CD4-positive, alpha-beta T cell treated with Interleukin-2 at 100 ng/mL for 4 hours (primary cell): Measurements from ENCODE around the gene ATXN10.

ENCODE experiments used
- DNase-seq: peaks from one replicate; pipeline ENCODE4 v3.0.0-alpha.2; 2020; ENCODE audit warnings: low spot score

ATXN10 gene

GRCh38 chr22:45859231-45860161 is 187.9 kb downstream of the ATXN10 start:
- no peak for DNase-seq

GRCh38 chr22:45860201-45860600 is 188.6 kb downstream of the ATXN10 start:
- DNase-seq: no peak

- no peak for DNase-seq
Measured at GRCh38 chr22:45861259-45861658, 189.6 kb downstream of the ATXN10 start.

- peak; percentile 64 for DNase-seq
Measured at GRCh38 chr22:45863981-45864751, 192.5 kb downstream of the ATXN10 start.

GRCh38 chr22:45864959-45865476 is 193.4 kb downstream of the ATXN10 start:
- no peak for DNase-seq

GRCh38 chr22:45865561-45866125 is 194.0 kb downstream of the ATXN10 start:
- no peak for DNase-seq

- no peak for DNase-seq
Measured at GRCh38 chr22:45866126-45866645, 194.6 kb downstream of the ATXN10 start.

GRCh38 chr22:45866646-45867117 is 195.0 kb downstream of the ATXN10 start:
- DNase-seq: no peak

- no peak for DNase-seq
Measured at GRCh38 chr22:45867118-45867905, 195.7 kb downstream of the ATXN10 start.

- DNase-seq: no peak
Measured at GRCh38 chr22:45867906-45868555, 196.4 kb downstream of the ATXN10 start.

- no peak for DNase-seq
Measured at GRCh38 chr22:45868571-45869339, 197.1 kb downstream of the ATXN10 start.

GRCh38 chr22:45869340-45869847 is 197.8 kb downstream of the ATXN10 start:
- DNase-seq: no peak

- DNase-seq: no peak
Measured at GRCh38 chr22:45870011-45870410, 198.4 kb downstream of the ATXN10 start.

GRCh38 chr22:45871721-45872120 is 200.1 kb downstream of the ATXN10 start:
- DNase-seq: no peak

GRCh38 chr22:45872659-45873263 is 201.1 kb downstream of the ATXN10 start:
- DNase-seq: no peak

- no peak for DNase-seq
Measured at GRCh38 chr22:45876136-45877035, 204.8 kb downstream of the ATXN10 start.

GRCh38 chr22:45877036-45877380 is 205.4 kb downstream of the ATXN10 start:
- no peak for DNase-seq

GRCh38 chr22:45877651-45878050 is 206.0 kb downstream of the ATXN10 start:
- no peak for DNase-seq
